Stimulated activated memory B cell treated with anti-CD40 and anti-IgM and Interleukin-4, amounts not matched to agents 10 μg/mL and 1 μg/mL and 100 μg/mL, for 72 hours (primary cell): ENCODE data around the gene TEX13C.

Source experiments
- ATAC-seq: fragments of 150-1000 bp; cut with Tn5 transposase; 2 replicates; pipeline ENCODE4 v1.10.0; 2021
- H3K27ac Mint-ChIP-seq: one replicate; pipeline ENCODE4 v1.8.0; 2022; ENCODE audit warnings: mild to moderate bottlenecking, mixed read lengths
- H3K27me3 Mint-ChIP-seq: one replicate; pipeline ENCODE4 v1.8.0; 2022; ENCODE audit warnings: mixed read lengths
- H3K36me3 Mint-ChIP-seq: one replicate; pipeline ENCODE4 v1.8.0; 2022; ENCODE audit warnings: mixed read lengths
- H3K4me1 Mint-ChIP-seq: one replicate; pipeline ENCODE4 v1.8.0; 2022; ENCODE audit warnings: mixed read lengths
- H3K4me3 Mint-ChIP-seq: one replicate; pipeline ENCODE4 v1.8.0; 2022; ENCODE audit warnings: mild to moderate bottlenecking, moderate library complexity, mixed read lengths
- H3K9me3 Mint-ChIP-seq: one replicate; pipeline ENCODE4 v1.8.0; 2022; ENCODE audit warnings: mixed read lengths

The TEX13C gene

GRCh38 chrX:125333583-125333982 lies 13.9 kb downstream of the TEX13C start:
- H3K9me3 Mint-ChIP-seq, result no peaks in the 10 kb centered on the region
- H3K27me3 Mint-ChIP-seq, result no peaks in the 10 kb centered on the region
- H3K4me3 Mint-ChIP-seq, result no peak overlapping the region
- H3K27ac Mint-ChIP-seq, result no peak overlapping the region
- ATAC-seq, result no peak
- no peaks in the 10 kb centered on the region for H3K4me1 Mint-ChIP-seq
- H3K36me3 Mint-ChIP-seq, result no peaks in the 10 kb centered on the region

GRCh38 chrX:125340490-125340889 lies 20.8 kb downstream of the TEX13C start:
- Mint-ChIP-seq H3K36me3 (no peaks in the 10 kb centered on the region), H3K27me3 (no peaks in the 10 kb centered on the region), H3K9me3 (peaks cover 3% of the 10 kb centered on the region), H3K4me3 (no peak overlapping the region), H3K27ac (no peak overlapping the region), H3K4me1 (no peaks in the 10 kb centered on the region)
- no peak for ATAC-seq

GRCh38 chrX:125374169-125374568 lies 54.5 kb downstream of the TEX13C start:
- Mint-ChIP-seq H3K4me3 (no peak overlapping the region), H3K9me3 (no peaks in the 10 kb centered on the region), H3K27me3 (no peaks in the 10 kb centered on the region), H3K4me1 (no peaks in the 10 kb centered on the region), H3K36me3 (no peaks in the 10 kb centered on the region), H3K27ac (no peak overlapping the region)
- ATAC-seq, result no peak
